DMS114 treated with DMSO at 0.1 percent for 48 hours (cell line): Measurements from ENCODE around the gene MED8.
"Not testable (repeated sequence)": the region's sequence is repeated elsewhere in the genome, so short reads cannot be mapped to it uniquely, and the experiment has no call there.

ENCODE experiments used
- DNase-seq: peaks from one replicate; lab custom pipeline; 2025; ENCODE audit not compliant: unreplicated experiment; lab: John Stamatoyannopoulos, UW

The MED8 gene

DNA sequence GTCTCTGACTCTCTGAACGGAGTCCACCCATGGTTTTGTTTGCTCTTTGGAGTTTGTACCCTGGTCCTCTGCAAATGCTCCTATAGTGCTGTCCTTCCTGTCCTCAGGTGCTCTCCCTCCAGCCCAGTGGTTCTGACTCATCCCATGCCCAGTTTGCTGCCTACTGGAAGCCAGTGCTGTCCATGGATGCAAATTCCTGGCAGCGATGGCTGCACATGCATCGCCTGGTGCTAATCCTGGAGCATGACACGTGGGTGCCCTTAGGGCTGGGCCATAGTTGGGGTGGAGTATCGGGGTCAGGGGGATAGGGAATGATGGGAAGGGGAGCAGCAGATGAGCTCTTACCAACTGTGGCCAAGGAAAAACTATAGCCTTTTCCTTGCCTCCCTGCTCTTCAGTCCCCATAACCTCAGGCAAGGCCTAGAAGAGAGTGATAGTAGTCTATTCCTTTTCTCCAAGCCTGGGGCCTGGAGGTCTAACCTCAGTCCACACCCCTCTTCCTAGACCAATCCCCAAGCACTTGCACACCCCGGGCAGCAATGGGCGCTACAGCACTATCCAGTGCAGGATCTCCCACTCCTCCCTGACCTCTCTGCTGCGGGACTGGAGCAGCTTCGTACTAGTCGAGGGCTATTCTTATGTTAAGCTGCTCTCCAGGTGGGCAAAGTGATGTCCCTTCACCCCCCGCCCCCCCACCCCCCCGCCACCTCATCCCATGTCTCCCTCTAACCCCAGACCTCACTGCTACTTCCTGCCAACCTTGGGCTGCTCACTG lies 32.6 kb upstream of the MED8 start:
- DNase-seq, result no peak

DNA sequence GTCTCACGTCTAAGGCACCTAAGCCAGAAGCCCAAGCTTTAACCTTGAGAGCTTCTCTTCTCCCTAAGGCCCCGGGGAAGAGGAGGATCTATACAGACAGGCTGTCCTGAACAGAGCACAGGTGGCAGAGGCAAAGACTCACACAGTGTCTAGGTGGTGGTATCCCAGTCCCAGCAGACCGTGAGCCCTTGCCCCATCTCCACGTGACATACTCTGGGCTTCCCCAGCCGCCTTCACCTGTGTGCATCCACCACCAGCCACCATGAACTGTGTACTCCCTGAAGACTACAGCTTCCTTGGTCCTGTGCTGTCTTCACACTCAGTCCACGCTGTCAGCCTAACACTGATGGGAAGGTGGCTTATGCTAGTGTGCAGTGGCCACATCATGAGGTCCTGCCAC lies 31.8 kb upstream of the MED8 start:
- no peak for DNase-seq

DNA sequence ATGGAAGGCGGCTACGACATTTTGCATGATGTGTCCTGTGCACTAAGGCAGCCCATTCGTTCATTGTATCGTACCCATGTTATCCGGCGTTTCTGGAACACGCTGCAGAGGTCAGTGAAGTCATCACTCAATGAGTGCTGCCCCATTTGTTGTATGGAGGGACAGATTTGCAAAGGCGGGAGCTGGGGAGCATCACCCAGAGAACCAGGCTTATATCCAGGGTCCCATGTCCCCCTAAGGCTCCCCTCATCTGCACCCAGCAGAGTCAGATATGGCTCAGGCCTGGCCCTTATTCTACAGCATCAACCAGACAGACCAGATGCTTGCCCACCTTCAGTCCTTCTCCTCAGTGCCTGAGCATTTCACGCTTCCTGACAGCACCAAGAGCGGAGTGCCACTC lies 31.3 kb upstream of the MED8 start:
- no peak for DNase-seq

DNA sequence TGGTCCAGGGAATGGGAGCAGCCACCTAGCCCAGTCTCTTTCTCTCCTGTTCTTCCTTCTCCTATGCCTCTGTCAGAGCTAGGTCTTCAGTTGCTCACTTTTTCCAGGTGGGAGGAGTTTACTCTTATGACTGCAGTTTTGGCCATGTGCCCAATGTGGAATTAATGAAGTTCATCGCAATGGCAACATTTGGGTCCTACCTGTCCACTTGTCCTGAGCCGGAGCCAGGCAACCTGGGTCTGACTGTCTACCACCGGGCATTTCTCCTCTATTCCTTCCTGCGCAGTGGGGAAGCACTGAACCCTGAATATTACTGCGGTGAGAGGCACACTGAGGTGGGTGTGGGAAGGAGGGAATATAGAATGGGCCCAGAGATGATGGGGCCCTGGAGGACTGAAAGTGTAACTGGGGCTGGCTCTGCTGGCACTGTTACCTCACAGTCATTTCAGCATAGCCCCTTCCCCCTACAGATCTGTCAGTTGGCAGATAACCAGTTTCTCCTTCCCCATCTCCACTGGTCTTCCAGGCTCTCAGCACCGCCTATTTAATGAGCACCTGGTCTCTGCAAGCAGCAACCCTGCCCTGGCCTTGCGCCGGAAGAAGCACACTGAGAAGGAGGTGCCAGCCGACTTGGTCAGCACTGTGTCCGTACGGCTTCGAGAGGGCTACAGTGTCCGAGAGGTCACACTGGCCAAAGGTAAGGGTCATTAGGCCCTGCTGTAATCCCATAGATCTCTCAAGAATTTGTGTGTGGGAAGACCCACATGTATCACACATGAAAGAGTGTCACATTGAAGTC lies 30.2 kb upstream of the MED8 start:
- no peak for DNase-seq

DNA sequence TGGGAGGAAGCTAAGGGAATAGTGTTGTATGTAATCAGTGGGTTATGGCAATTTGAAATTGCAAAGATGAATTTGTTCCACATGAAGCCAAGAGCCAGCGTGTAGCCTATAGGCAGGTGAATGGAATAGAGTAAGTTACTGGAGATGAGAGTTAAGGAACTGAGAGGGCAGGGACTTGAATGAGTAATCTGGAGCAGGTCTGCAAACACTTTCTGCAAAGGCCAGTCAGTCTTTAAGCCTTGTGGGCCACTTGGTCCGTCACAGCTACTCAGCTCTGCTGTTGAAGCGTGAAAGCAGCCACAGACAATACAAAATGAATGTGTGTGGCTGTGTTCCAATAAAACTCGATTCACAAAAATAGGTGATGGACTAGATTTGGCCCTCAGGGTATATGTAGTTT lies 29.3 kb upstream of the MED8 start:
- no peak for DNase-seq

DNA sequence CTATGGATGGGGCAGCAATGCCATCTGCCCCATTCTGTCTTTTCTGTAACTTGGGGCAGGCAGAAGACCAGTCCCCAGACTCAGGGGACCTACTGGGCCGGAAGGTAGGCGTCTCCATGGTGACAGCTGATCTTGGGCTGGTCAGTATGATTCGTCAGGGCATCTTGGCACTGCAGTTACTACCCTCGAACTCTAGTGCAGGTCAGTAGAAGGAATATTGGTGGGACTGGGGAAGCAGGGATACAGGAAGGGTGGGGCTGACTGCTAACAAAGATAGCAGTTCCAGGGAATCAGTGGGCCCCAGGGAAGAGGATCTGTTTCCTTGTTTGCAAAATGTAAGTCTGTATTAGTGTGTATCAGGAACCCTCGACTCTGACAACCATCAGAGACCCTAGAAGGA lies 26.3 kb upstream of the MED8 start:
- DNase-seq, result no peak

DNA sequence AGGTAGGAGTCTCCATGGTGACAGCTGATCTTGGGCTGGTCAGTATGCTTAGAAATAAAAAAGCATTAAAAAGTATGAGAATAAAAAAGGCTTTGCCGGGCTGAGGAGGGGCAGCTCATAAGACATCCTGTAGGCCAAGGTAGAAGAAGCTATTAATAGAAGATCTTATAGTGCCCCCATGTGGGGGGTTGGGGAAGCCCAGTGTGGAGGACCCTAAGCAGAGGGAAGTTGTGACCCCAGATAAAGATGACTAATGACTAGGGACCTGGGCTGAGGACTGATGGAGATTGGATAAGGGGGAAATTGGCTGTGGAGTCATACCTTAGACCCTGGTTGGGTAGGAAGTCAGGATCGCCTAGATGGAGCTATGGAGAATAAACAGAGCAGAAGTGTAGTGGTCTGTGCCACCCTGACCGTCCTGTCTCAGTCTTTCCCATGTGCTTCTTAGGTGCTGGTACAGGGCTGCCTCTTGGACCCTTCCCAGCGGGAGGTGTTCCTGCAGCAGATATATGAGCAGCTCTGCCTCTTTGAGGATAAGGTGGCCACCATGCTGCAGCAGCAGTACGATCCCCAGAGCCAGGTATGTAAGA lies 25.1 kb upstream of the MED8 start:
- peak; percentile 57 for DNase-seq

DNA sequence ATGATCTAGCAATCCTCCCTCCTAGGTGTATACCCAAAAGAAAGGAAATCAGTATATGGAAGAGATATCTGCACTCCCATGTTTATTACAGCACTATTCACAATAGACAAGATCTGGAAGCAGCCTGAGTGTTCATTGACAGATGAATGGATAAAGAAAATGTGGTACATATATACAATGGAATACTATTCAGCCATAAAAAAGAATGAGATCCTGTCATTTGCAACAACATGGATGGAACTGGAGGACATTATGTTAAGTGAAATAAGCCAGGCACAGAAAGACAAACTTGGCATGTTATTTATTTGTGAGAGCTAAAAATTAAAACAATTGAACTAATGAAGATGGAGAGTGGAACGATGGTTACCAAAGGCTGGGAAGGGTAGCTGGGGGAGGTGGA lies 23.8 kb upstream of the MED8 start:
- not testable (repeated sequence) for DNase-seq

DNA sequence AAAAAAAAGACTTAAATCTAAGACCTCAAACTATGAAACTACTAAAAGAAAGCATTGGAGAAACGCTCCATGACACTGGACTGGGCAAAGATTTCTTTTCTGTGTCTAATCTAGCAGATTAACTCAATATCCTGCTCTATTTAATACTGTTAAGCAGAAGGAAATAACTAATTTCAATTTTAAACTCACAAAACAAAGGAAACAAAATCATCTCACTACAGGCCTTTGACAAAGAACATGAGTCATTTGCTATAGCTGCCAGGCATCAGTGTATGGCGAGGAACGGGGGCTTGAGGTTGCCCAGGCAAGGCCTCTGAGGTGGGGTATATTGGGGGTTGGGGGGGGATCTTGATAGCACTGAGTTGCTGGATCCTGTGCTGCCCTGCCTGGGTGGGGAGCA lies 21.0 kb upstream of the MED8 start:
- DNase-seq, result no peak

DNA sequence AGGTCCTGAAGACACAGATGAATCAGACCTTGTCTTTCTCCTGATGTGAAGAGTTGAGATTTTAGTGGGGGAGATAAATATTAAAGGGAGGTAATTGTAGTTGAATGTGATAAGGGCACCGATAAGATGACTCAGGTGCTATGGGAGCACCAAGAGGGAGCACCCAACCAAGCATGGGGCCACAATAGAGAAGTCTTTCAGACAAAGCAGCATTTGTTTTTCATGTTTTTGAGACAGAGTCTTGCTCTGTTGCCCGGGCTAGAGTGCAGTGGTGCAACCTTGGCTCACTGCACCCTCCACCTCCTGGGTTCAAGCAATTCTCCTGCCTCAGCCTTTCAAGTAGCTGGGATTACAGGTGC lies 16.3 kb upstream of the MED8 start:
- no peak for DNase-seq

DNA sequence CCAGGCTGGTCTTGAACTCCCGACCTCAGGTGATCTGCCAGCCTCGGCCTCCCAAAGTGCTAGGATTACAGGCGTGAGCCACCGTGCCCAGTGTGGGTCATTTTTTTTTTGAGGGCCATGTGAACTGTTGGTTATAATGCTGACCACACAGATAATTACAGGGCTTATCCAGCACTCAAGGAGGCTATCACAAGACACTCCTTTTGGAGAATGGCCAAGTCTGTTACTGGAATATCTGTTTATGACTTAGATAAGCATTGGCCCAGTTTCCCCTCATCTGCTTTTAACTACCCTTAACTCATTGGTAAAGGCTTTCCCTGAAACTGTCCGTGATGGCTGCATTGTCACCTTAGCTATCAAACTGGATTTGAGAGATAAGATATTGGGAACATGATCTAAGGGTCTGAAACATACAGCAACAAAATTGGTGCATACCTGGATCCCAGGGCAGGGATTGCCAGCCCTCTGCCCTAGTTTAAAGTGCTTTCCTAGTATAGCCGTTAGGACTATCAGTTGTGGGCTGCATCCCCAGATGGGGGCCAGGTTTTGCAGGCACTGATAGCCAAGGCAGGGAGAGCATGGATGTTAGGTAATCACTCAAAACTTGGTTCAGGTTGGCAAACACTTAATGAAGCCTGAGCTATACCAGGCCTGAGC lies 15.7 kb upstream of the MED8 start:
- no peak for DNase-seq

DNA sequence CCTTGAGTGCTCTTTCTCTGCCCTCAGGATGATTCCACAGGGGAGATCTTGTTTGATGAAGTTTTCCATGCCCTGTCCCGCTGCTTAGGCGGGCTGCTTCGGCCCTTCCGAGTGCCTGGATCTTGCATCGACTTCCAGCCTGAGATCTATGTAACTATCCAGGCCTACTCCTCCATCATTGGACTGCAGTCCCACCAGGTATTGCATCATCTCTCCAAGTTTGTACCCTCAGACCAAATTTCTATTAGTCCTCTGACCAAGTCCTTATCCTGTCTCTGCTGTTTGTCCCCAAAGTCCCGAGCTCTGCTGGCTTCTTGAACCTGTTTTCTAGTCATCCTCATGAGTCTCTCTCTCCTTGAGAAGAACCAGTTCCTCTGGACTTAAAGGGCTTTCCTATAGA lies 14.8 kb upstream of the MED8 start:
- no peak for DNase-seq

DNA sequence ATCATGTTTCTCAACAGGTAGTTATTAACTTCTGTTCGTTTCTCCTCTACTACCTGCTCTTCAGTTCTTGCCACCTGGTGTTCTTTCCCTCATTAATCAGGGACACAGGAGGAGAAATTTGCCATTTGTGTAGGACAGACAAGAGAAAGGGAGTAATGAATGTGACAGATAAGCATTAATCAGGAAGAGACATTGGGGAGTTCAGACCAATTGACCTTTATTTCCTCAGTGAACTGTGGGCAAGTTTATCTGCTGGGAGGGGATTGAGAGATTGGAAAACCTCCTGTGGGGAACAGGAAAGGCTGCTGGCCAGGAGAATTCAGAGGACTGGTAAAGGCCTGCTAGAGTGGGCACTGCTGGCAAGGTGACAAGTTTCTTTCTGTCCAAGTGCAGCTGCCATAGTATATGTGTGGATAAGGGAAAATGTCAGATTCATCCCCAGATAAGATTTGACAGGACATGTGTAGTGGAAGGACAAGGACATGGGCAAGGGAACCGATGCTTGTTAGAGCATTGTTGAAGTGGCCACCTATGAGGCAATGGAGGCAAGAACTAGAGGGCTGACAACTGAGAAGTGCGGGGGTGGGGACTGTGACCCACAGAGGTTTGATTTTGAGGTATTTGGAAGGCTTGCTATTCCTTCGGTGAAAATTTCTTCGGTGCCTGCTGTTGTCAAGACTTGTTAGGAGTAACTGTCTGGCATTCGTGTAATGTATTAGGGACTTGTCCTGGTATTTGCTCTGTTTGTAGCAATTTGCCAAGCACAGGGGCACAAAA lies 12.7 kb upstream of the MED8 start:
- no peak for DNase-seq

DNA sequence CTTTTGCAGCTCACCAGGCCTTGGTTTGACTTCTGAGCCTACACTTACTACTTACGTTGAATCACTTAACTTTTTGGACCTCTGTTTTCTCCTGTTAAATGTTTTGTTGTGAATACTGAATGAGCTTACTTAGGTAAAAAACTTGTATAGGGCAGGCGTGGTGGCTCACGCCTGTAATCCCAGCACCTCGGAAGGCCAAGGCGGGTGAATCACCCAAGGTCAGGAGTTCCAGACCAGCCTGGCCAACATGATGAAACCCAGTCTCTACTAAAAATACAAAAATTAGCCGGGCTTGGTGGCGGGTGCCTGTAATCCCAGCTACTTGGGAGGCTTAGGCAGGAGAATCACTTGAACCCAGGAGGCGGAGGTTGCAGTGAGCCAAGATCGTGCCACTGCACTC lies 10.8 kb upstream of the MED8 start:
- DNase-seq, result not testable (repeated sequence)

DNA sequence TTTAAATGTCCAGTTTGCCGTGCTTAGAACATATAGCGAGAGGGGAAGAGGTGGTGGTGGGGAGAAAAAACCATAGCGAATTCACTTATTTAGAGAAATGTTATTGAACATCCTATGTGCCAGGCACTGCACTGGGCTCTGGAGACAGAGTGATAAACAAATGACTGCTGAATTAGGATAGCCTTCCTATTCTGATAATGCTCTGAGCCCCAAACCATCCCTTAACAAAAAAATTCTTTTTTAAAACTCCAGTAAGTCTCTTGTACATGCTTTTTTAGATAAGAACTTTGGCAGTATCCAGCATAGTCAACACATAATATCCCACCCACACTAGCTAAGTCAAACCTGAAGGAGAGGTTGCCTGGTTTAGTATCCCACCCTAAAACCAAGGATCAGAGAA lies 8.6 kb upstream of the MED8 start:
- DNase-seq, result no peak

DNA sequence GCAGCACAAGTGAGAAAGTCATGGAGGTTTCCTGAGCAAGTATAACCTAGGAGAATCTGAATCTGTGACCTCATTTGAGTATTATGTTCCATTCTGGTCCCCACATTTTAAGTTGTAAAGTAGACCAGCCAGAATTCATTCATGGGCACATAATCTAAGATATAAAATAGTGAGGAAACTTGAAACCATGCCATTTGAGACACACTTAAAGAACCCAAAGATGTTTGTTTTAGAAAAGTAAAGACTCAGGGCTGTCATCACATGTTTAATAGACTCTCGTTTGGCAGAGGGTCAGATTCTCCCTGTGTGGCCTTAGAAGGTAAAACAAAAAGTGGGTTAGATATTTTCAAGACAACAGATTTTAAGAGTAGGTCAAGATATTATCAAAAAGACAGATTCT lies 6.5 kb upstream of the MED8 start:
- DNase-seq, result no peak

DNA sequence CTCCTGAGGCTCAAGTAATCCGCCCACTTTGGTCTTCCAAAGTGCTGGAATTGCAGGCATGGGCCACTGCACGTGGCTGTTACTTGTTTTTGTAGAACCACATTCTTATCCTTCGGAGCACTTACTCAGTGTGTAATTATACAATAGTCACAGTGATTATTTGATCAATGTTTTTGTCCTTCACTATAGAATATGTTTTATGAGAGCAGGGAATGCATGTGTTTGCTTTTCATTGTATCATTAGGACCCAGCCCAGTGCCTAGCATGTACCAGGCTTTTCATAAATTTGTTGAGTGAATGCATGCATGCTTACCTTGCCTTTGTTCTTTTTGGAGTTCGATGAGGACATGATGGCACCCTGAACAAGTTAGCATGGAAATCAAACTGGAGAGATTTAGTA lies 5.9 kb upstream of the MED8 start:
- DNase-seq, result no peak

DNA sequence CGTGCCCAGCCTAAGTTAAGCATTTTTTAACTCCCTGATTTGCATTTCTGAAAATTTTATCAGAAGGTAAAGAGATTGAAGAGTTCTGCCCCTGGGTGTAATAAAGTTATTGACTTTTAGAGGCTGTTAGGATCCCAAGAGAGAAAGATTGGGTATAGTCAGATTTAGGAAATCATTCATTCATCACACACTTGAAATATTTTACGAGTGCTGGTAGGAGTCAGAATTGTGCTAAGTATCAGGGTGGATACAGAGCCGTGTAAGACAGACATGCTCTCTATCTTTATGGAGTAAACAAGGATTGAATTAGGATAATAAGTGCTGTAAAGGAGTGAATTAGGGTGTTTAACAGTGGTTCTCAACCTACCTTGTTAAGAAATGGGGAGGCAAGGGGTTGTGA lies 3.1 kb upstream of the MED8 start:
- DNase-seq, result no peak

DNA sequence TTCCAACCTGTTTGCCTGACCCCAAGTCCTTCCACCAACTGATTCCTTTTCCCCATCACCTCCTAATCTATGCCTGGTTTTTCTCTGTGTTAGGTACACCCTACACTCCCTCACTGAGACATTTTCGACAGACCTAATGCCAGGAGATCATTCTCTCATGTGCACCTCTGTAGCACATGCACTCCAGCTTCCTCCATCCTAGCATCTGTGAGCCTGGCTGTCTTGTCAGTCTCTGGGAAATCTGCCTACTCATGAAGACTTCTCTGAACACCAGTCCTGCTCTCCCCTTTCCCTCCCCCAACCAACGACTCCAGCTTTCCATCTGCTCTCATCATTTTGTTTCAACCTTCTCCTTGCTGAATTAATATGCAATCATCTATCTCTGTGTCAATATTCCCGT lies 987 bp downstream of the MED8 start:
- DNase-seq, result no peak

DNA sequence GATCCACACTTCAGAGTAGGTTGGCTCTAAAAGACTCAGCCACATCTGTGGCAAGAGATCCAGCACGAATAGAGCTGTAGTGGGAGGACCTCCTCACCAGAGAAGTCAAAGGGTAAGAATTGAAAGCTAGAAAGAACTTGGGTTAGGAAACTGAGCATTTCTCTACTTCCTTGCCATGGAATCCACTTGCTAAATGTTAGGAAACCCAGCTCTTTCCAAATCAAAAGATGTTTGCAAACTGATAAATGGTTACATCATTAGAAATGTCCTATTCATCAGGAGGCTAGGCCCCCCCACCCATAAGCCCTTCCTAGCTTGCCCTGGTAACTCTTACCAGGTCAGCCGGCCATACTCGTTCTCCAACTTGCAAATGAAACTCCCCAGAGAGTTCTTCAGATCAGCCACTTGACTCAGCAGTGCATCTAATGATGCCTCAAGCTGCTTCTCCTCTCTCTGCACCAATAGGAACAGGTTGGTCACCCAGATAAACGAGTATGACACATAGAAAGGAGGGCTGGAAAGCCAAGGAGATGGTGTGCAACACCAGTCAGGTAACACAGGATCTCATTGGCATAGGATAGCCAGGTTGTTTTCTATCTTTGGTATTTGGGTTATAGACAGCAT lies 1.5 kb downstream of the MED8 start:
- no peak for DNase-seq

DNA sequence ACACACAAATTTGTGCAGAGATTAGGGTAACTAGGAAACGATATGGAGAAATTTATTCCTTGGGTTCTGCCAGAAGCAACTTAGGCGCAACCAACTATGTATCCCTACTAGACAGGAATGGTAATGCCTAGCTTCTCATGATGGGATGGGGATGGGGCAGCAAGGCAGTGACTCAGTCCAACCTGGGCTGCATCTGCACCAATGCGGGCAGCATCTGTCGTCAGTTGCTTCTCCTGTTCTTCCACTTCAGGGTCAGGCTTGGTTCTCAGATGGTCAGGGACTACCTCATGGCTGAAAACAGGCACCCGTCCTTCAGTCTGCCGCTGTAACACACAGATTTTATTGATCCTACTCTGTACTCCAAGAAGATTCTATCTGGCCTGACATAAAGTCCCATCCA lies 2.9 kb downstream of the MED8 start:
- no peak for DNase-seq
